Fibroblast of villous mesenchyme (primary cell): Measurements from ENCODE around the gene MGRN1. TPM values are rescaled to one million over a fixed set of nuclear protein-coding genes. Genes with fewer than 3 reads are reported as not detected.

Experiments used
- DNase-seq: peaks from one replicate; pipeline ENCODE4 v3.0.0-alpha.2; 2010; ENCODE audit warnings: low read depth
- H3K4me3 ChIP-seq: 2 replicates; pipeline ENCODE4 v1.5.1; 2011; ENCODE audit warnings: low read depth, mild to moderate bottlenecking, low read length
- total RNA-seq: library from RNA; depleted of rRNA; stranded (reverse); fragments of >200 nt; gene quantifications from 2 replicates; pipeline ENCODE4 v1.2.3, GENCODE V29; 2012
- TF ChIP-seq, protein P1 (sequence below): IDR thresholded peaks from 2 replicates; pipeline ENCODE4 v1.5.1; 2012; ENCODE audit warnings: low read depth, mild to moderate bottlenecking, low read length; ENCODE audit not compliant: insufficient read depth

The MGRN1 gene
- total RNA-seq, 1 donor = 43.2 TPM

DNA sequence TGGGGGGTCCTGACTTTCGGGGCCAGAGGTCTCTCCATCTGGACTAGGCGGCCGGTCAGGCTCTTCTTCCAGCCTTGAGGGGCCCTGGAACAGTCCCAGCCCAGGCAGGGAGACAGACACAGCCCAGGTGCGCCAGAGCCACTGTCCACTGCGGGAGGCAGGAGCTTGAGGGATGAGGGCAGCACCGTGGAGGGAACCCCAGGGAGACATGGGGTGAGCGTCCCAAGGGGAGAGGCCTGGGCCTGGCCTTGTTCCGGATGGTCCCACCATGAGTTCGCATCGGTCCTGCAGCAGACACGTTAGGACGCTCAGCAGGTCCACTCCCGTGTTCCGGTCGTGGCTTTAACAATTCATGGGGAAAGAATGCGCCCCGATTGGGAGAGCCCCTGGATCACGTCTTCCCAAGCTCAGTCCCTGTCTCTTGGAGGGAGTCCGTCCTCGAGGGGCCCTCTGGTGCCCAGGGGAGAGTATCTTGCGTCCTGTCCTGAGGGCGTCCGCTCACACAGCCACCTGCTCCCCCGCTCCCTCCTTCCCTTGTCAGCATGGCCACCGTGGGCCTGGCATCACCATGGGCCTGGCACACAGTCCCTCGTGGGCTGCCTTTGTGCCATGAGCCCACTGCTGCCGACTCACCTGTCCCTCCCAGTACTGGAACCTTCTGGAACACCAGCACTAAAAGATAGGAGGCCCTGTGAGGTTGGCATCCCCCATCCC, 62.0 kb downstream of the MGRN1 start:
- DNase-seq = no peak
- TF ChIP-seq, protein P1, sequence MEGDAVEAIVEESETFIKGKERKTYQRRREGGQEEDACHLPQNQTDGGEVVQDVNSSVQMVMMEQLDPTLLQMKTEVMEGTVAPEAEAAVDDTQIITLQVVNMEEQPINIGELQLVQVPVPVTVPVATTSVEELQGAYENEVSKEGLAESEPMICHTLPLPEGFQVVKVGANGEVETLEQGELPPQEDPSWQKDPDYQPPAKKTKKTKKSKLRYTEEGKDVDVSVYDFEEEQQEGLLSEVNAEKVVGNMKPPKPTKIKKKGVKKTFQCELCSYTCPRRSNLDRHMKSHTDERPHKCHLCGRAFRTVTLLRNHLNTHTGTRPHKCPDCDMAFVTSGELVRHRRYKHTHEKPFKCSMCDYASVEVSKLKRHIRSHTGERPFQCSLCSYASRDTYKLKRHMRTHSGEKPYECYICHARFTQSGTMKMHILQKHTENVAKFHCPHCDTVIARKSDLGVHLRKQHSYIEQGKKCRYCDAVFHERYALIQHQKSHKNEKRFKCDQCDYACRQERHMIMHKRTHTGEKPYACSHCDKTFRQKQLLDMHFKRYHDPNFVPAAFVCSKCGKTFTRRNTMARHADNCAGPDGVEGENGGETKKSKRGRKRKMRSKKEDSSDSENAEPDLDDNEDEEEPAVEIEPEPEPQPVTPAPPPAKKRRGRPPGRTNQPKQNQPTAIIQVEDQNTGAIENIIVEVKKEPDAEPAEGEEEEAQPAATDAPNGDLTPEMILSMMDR = no peak
- H3K4me3 ChIP-seq = no peak overlapping the region

DNA sequence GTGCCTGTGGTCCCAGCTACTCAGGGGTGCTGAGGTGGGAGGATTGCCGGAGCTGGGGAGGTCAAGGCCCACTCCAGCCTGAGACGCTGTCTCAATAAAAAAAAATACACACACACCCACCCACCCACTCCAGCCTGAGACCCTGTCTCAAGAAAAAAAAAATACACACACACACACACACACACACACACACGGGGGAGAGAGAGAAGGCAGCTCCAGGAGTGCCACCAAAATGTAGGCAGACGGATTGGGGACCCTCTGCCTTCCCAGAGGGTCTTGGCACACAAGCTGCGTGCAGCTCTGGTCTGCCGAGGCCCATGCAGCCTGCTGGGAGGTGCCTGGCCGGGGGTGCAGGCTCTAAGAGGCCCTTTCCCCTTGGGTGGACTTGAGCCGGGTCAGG, 62.8 kb downstream of the MGRN1 start:
- H3K4me3 ChIP-seq = no peak overlapping the region
- DNase-seq = no peak
- TF ChIP-seq, protein P1 = no peak

DNA sequence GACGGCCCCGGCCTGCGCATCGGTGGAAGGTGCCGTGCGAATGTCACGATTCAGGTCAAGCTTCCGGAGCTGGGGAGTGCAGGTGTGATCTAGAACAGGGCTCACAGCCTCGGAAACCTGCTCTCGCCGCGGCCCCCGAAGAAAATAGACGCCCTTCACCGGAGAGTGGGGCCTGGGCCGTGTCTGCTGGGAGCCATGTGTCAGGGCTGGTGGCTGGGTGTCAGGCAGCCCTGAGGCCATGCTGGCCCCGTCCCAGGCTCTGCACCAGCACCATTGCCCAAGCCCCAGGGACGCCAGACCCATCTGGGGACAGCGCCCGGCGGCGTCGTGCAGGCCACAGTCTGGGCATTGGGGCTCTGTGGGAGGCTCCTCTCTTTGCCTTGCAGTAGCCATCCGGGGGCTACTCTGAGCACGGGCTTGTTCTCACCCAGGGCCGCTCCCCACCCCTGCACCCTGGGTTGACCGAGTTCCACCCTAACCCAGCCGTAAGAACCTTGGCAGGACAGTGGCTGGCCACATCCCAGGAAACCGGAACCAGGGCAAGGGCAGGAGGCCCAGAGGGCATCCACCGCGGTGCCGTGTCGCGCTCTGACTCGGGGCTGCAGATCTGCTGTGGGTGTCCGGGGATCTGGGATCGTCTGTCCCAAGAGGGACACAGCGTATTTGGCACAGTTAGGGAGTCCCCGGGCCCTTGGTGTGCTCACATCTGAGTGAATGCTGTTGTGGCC, 63.5 kb downstream of the MGRN1 start:
- TF ChIP-seq, protein P1 = no peak
- DNase-seq = no peak
- no peak overlapping the region for H3K4me3 ChIP-seq

DNA sequence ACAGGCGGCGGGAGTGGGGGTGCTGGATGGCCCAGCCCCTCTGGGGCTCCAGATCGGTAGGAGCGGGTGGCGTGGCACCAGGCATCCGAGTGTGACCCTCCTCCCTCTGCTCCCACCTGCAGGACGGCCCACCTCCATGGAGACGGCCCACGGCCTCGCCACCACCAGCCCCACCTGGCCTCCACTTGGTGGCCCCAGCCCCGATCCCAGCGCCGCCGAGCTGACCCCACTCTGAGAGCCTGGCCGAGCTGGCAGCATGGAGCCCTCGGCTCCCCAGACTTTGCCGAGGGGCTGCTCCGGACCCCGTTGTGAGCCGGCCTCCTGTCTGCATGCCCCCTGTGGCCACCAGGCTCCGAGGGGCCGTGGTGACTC, 64.0 kb downstream of the MGRN1 start:
- TF ChIP-seq, protein P1 = no peak
- no peak for DNase-seq
- no peak overlapping the region for H3K4me3 ChIP-seq

DNA sequence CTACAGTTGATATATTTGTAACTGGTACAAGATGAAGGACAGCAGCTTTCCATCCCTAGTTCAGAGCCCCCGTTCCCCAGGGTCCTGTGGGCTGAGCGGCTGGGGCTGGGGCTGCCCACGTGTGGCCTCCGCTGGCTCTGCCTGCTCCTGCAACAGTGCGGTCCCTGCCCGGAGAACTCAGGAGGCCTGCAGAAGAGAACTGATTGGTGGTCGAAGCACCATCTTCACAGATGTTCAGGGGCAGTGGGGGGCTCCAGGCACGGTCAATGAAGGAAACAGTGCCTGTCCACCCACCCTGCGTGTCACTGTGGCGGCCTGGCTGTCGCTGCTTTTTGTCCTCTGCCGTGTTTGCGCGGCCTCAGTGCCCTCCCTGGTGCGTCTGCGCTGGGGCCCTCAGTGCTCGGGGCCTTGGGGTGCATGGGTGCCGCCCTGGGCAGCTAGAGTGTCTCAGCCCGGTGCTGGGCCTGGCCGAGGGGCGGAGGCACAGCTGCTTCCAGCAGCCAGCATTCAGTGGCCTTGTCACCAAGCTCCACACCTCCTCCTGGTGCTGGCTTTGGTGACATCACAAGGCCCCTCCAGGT, 64.6 kb downstream of the MGRN1 start:
- TF ChIP-seq, protein P1 = no peak
- DNase-seq = no peak
- no peak overlapping the region for H3K4me3 ChIP-seq

DNA sequence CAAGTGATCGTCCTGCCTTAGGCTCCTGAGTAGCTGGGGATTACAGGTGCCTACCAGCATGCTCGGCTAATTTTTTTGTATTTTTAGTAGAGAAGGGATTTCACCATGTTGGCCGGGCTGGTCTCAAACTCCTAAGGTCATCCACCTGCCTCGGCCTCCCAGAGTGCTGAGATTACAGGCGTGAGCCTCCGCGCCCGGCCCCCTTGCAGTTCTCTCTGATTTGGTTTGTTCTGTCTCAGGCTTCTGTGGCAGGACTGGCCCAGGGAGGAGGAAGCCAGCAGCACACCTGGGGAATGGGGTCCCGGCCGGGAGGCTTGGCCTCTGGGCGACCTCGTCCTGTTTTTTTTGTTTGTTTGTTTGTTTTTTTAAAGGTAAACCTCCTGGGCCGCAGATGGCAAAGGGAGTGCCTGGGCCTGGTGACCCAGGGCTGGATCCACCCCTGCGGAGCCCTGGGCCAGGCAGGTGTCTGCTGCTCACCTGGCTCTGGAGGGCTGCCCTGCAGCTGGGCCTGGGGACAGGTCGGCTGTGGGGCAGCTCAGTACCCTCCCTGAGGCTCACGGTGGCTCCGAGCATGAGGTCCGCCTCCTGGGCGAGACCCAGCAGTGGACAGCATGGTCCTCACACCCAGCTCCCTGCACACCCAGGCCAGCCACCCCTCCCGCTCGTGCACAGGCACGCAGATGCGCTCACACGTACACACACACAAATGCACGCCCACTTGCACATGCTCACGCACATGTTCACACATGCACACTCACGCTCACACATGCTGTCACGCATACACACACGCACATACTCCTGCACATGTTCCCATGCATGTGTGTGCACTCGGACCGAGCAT, 65.5 kb downstream of the MGRN1 start:
- TF ChIP-seq, protein P1 = no peak
- no peak overlapping the region for H3K4me3 ChIP-seq
- DNase-seq = no peak
